ENCODE measurements around the gene IL5. TPM values are rescaled to one million over a fixed set of nuclear protein-coding genes. Genes with fewer than 3 reads are reported as not detected.
A peak's percentile ranks its signal among the peaks of the same experiment; 100 is the strongest.

Gene IL5
- total RNA-seq, 1 experiment from 2014 or later: not detected

- no peaks in the 10 kb centered on the region for H3K27me3 ChIP-seq (ENCODE audit: control insufficient read depth, insufficient read depth, low read length)
- TF ChIP-seq SIN3A (IDR thresholded peaks at IDR 0.05; ENCODE audit: borderline replicate concordance, insufficient read depth, low read depth, low read length) (no peak), REST (IDR thresholded peaks at IDR 0.05; ENCODE audit: insufficient read depth in 1 of 2, low read depth in 2 of 2, low read length in 1 of 2) (no peak)
- ChIA-PET CTCF (interaction anchor here (0.6 to 3.3 kb wide), 2 partner anchors 115 to 133 kb away, joined by 7 to 20 read pairs; partner anchors contain the start of gene SLC22A5), POLR2A (no interaction called here)
- peak overlapping the region; percentile 23; the same call in 1 of the 2 replicates for H3K27ac ChIP-seq (ENCODE audit: low read length)
- peaks cover under 1% of the 10 kb centered on the region; the same call in 1 of the 2 replicates for H3K36me3 ChIP-seq (ENCODE audit: control insufficient read depth, insufficient read depth, low read length)
- in situ Hi-C loops (cut with HindIII; ENCODE audit: low pct_unique_long_range_greater_than_20kb, low sequenced_read_pairs) (no loop called here), intact Hi-C loops (cut with micrococcal nuclease; ENCODE audit: unreplicated experiment) (loop anchor here (1.0 to 2.0 kb wide), 2 partner anchors 83 to 116 kb away; no protein-coding TSS in a partner anchor)
- no peak overlapping the region for H3K4me3 ChIP-seq (ENCODE audit: low read depth in 2 of 2, low read length in 2 of 2)
- BruUV-seq (replicated peaks): no TSS peak
- peaks cover 16% of the 10 kb centered on the region for H3K4me1 ChIP-seq (ENCODE audit: control insufficient read depth, insufficient read depth, low read length)
- no peak for DNase-seq (ENCODE audit: low read depth, low spot score)
- H3K9me3 ChIP-seq (ENCODE audit: control insufficient read depth, insufficient read depth, low read depth, low read length): no peaks in the 10 kb centered on the region
- no peak for ATAC-seq
These were observed 41.1 kb downstream of the IL5 start for GRCh38 chr5:132501961-132502931.

GRCh38 chr5:132501629-132501956 lies 41.7 kb downstream of the IL5 start:
- ATAC-seq: no peak
- in situ Hi-C loops (cut with HindIII; ENCODE audit: low pct_unique_long_range_greater_than_20kb, low sequenced_read_pairs) (no loop called here), intact Hi-C loops (cut with micrococcal nuclease; ENCODE audit: unreplicated experiment) (loop anchor here (1.0 to 2.0 kb wide), 2 partner anchors 83 to 115 kb away; no protein-coding TSS in a partner anchor)
- Histone ChIP-seq H3K4me3 (ENCODE audit: low read depth in 2 of 2, low read length in 2 of 2) (no peak overlapping the region), H3K36me3 (ENCODE audit: control insufficient read depth, insufficient read depth, low read length) (peaks cover 2% of the 10 kb centered on the region; the same call in 1 of the 2 replicates), H3K27me3 (ENCODE audit: control insufficient read depth, insufficient read depth, low read length) (no peaks in the 10 kb centered on the region), H3K4me1 (ENCODE audit: control insufficient read depth, insufficient read depth, low read length) (peaks cover 18% of the 10 kb centered on the region), H3K9me3 (ENCODE audit: control insufficient read depth, insufficient read depth, low read depth, low read length) (no peaks in the 10 kb centered on the region), H3K27ac (ENCODE audit: low read length) (no peak overlapping the region; the same call in 1 of the 2 replicates)
- ChIA-PET CTCF (interaction anchor here (0.6 to 3.3 kb wide), 5 partner anchors 37 to 971 kb away, joined by 3 to 20 read pairs (median 5); partner anchors contain the start of gene SLC22A5), POLR2A (no interaction called here)
- TF ChIP-seq POLR2AphosphoS5 (IDR thresholded peaks at IDR 0.05; ENCODE audit: low read depth, low read length) (no peak), CTCF (IDR thresholded peaks at IDR 0.05) (no peak), SIN3A (IDR thresholded peaks at IDR 0.05; ENCODE audit: borderline replicate concordance, insufficient read depth, low read depth, low read length) (no peak), REST (IDR thresholded peaks at IDR 0.05; ENCODE audit: insufficient read depth in 1 of 2, low read depth in 2 of 2, low read length in 1 of 2) (no peak), TCF7L2 (IDR thresholded peaks at IDR 0.05; ENCODE audit: low read depth, low read length) (no peak)
- DNase-seq (ENCODE audit: low read depth, low spot score): no peak
- BruUV-seq (replicated peaks): no TSS peak

All from Panc1 (cell line).